Measurements from ENCODE around the gene PLPPR2. TPM values are rescaled to one million over a fixed set of nuclear protein-coding genes. Genes with fewer than 3 reads are reported as not detected.
"Not testable (repeated sequence)": the region's sequence is repeated elsewhere in the genome, so short reads cannot be mapped to it uniquely, and the experiment has no call there.

PLPPR2 gene
- total RNA-seq (2014; rRNA removed; shearing (Covaris generic); ENCODE audit: low replicate concordance): 2.2 and 2.6 TPM in 2 replicates

- in situ Hi-C loops (cut with HindIII; ENCODE audit: low pct_unique_long_range_greater_than_20kb, low sequenced_read_pairs): no loop called here
- peak; percentile 88 for DNase-seq (ENCODE audit: low read depth)
These were observed at the start of gene PLPPR2 for GRCh38 chr19:11355160-11356073. TSS of gene PLPPR2 (plus strand) at chr19:11355432. CDS start at chr19:11357674, 2,242 bp downstream.

- in situ Hi-C loops (cut with HindIII; ENCODE audit: low pct_unique_long_range_greater_than_20kb, low sequenced_read_pairs): no loop called here
- no peak for DNase-seq (ENCODE audit: low read depth)
These were observed 48.9 kb upstream of the PLPPR2 start for GRCh38 chr19:11306337-11306736.

GRCh38 chr19:11320278-11320995 is 34.8 kb upstream of the PLPPR2 start:
- DNase-seq (ENCODE audit: low read depth); in situ Hi-C loops (cut with HindIII; ENCODE audit: low pct_unique_long_range_greater_than_20kb, low sequenced_read_pairs): not testable (repeated sequence)

DNA sequence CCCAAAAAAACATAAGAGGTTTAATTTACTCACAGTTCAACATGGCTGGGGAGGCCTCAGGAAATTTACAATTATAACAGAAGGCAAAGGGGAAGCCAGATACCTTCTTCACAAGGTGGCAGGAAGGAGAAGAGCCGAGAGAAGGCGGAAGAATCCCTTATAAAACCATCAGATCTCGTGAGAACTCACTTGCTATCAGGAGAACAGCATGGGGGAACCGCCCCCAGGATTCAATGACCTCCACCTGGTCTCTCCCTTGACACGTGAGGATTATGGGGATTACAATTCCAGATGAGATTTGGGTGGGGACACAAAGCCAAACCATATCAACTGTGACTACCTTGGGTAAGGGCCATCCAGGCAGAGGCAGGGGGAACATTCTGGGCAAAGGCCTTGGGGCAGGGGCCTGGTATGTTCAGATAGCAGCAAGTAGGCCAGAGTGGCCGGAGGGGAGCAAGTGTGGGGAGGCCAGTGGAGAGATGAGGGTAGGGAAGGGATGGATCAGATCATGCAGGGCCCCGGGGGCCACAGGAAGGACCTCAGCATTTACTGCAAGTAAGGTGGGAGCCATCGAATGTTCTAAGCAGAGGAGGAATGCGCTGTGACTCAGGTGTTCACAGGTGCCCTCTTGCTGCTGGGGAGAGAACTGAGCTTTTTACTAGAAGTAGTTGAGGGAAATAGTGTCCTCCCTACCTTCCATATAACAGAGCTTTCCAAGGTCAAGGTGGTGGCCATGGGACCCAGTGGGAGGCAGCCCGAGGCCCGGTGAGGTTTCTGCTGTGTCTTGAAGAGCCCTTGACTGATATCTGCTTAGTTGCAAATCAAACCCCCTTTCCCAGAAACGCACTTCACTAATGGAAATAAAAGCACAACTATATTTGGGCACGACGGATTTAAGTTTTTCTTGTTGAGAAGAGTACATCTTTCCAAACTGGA is 33.8 kb upstream of the PLPPR2 start:
- in situ Hi-C loops (cut with HindIII; ENCODE audit: low pct_unique_long_range_greater_than_20kb, low sequenced_read_pairs): no loop called here

GRCh38 chr19:11322269-11323024 is 32.8 kb upstream of the PLPPR2 start:
- in situ Hi-C loops (cut with HindIII; ENCODE audit: low pct_unique_long_range_greater_than_20kb, low sequenced_read_pairs): no loop called here
- no peak for DNase-seq (ENCODE audit: low read depth)

More for the DNA sequence above, 33.8 kb upstream of the PLPPR2 start:
- DNase-seq (ENCODE audit: low read depth): no peak

DNA sequence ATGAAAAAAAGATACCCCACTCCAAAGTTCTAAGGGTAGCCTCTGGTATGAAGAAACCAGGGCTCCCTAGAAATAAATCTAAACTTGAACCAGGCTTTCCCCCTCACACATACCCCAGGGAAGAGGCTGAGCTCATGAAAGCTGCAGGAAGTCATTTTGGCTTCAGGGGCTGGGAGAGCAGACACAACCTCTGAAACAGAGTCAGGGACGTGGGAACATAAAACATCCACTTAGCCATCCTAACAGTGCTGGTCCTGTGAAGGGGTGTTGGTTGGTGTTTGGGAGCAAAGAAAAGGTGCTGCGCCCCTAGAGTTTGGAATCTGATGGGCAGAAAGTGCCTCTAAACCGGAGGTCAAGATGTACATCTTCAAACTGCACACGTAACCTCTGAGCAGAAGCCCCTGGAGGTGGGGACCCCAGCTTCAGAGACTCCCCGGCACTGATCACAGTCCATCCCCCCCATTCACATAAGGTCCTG is 31.6 kb upstream of the PLPPR2 start:
- in situ Hi-C loops (cut with HindIII; ENCODE audit: low pct_unique_long_range_greater_than_20kb, low sequenced_read_pairs): no loop called here
- DNase-seq (ENCODE audit: low read depth): no peak

GRCh38 chr19:11324079-11324661 is 31.1 kb upstream of the PLPPR2 start:
- in situ Hi-C loops (cut with HindIII; ENCODE audit: low pct_unique_long_range_greater_than_20kb, low sequenced_read_pairs): no loop called here
- DNase-seq (ENCODE audit: low read depth): peak; percentile 91

- in situ Hi-C loops (cut with HindIII; ENCODE audit: low pct_unique_long_range_greater_than_20kb, low sequenced_read_pairs): no loop called here
- no peak for DNase-seq (ENCODE audit: low read depth)
These were observed 30.4 kb upstream of the PLPPR2 start for GRCh38 chr19:11324748-11325389.

DNA sequence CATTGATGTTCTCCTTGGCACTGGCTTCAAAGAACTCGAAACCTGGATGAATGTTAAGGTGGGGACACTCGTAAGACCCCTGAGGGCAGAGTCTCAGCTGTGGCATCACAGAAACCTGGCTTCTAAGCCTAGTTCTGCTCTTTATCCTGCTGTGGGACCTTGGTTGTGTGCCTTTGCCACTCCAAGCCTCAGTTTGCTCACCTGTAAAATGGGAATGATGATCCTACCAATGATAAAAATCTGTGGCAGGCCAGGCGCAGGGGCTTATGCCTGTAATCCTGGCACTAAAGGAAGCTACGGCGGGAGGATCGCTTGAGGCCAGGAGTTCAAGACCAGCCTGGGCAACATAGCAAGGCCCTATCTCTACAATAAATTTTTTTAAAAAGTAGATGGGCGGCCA is 29.7 kb upstream of the PLPPR2 start:
- DNase-seq (ENCODE audit: low read depth): no peak
- in situ Hi-C loops (cut with HindIII; ENCODE audit: low pct_unique_long_range_greater_than_20kb, low sequenced_read_pairs): no loop called here

GRCh38 chr19:11330127-11330526 is 25.1 kb upstream of the PLPPR2 start:
- no peak for DNase-seq (ENCODE audit: low read depth)
- in situ Hi-C loops (cut with HindIII; ENCODE audit: low pct_unique_long_range_greater_than_20kb, low sequenced_read_pairs): no loop called here

GRCh38 chr19:11331502-11331901 is 23.7 kb upstream of the PLPPR2 start:
- in situ Hi-C loops (cut with HindIII; ENCODE audit: low pct_unique_long_range_greater_than_20kb, low sequenced_read_pairs): no loop called here
- no peak for DNase-seq (ENCODE audit: low read depth)

- DNase-seq (ENCODE audit: low read depth): no peak
- in situ Hi-C loops (cut with HindIII; ENCODE audit: low pct_unique_long_range_greater_than_20kb, low sequenced_read_pairs): no loop called here
These were observed 22.4 kb upstream of the PLPPR2 start for GRCh38 chr19:11332822-11333221.

- in situ Hi-C loops (cut with HindIII; ENCODE audit: low pct_unique_long_range_greater_than_20kb, low sequenced_read_pairs): not testable (repeated sequence)
- DNase-seq (ENCODE audit: low read depth): peak; percentile 60
These were observed 21.4 kb upstream of the PLPPR2 start for GRCh38 chr19:11333838-11334237.

DNA sequence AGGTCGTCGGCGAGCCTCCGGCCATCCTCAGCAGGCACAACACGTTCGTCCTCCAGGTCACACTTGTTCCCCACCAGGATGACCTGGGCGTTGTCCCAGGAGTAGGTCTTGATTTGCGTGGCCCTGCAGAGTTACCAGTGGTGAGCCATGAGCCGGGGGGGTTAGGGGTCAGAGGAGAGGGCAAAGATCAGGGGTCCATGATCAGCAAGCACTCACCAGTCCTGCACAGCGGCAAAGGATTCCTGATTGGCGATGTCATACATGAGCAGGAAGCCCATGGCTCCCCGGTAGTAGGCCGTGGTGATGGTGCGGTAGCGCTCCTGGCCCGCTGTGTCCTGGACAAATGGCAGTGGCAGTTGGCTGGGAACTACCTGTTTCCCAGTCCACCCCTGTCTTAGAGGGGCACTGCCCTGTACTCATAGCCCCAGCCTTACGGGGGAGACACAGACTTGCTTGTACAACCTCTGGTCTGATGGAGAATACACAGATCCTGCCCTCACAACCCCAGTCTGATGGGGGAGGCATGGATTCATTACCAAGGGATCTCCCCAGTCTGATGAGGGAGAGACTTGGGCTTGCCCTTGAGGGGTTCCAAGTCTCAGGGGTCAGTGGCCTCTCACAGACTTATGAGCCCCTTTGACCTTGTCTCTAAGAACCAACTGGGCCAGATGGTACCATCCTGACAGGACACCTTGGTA is 19.6 kb upstream of the PLPPR2 start:
- DNase-seq (ENCODE audit: low read depth): no peak
- in situ Hi-C loops (cut with HindIII; ENCODE audit: low pct_unique_long_range_greater_than_20kb, low sequenced_read_pairs): no loop called here

GRCh38 chr19:11337080-11337479 is 18.2 kb upstream of the PLPPR2 start:
- in situ Hi-C loops (cut with HindIII; ENCODE audit: low pct_unique_long_range_greater_than_20kb, low sequenced_read_pairs): no loop called here
- no peak for DNase-seq (ENCODE audit: low read depth)

DNA sequence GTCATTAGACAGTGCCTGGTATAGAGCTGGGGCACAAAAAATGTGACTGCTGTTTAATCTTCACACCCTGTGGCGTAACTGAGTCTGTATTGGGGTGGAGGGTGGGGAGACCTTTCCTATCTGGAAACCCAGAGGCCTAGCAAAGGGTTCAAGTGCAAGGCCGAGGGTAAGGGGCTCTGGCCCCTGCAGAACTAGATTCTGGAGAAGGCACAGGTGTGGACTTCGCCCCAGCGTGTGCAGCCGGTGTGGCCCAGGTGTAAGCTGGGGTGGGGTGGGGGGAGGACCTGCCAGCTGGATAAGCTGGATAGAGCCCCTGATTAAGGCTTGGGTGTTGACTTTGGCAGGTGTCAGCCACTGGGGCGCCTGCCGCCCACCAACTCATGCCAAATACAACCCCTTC is 17.1 kb upstream of the PLPPR2 start:
- DNase-seq (ENCODE audit: low read depth): no peak
- in situ Hi-C loops (cut with HindIII; ENCODE audit: low pct_unique_long_range_greater_than_20kb, low sequenced_read_pairs): no loop called here
